Caco-2 (cell line): ENCODE results near the gene AP1S3. TPM values are rescaled to one million over a fixed set of nuclear protein-coding genes. Genes with fewer than 3 reads are reported as not detected.
A peak's percentile ranks its signal among the peaks of the same experiment; 100 is the strongest.
"Not testable (repeated sequence)": the region's sequence is repeated elsewhere in the genome, so short reads cannot be mapped to it uniquely, and the experiment has no call there.

Source experiments
- BruUV-seq: library from RNA; stranded (reverse); fragments of 400-500 nt; replicated peaks from 2 replicates; lab custom pipeline; 2021; lab: Mats Ljungman, UMichigan
- CTCF ChIA-PET: fragments of 300-600 bp; sonication (Branson Sonifier 250); formaldehyde crosslinking; loops from one replicate; lab custom pipeline; 2022; ENCODE audit warnings: antibody characterized with exemption; lab: Charles Lee
- POLR2A ChIA-PET: fragments of 300-600 bp; sonication (Branson Sonifier 250); formaldehyde crosslinking; loops from one replicate; lab custom pipeline; 2022; ENCODE audit warnings: antibody characterized with exemption; lab: Charles Lee
- DNase-seq, 2 experiments: peaks; one replicate each; pipeline versions ENCODE4 v3.0.0 to v3.0.0-alpha.2; 2020 to 2022
- H3K27me3 ChIP-seq: replicated peaks from 2 replicates; pipeline ENCODE4 v1.6.0; 2011; ENCODE audit warnings: low read length; ENCODE audit not compliant: control insufficient read depth, insufficient read depth
- H3K36me3 ChIP-seq: 2 replicates; pipeline ENCODE4 v1.5.1; 2011; ENCODE audit warnings: low read length; ENCODE audit not compliant: control insufficient read depth, insufficient read depth
- H3K4me1 ChIP-seq: fragments of 250-450 bp; sonication (Bioruptor Pico); 2 replicates; pipeline ENCODE4 v1.5.1; 2020; ENCODE audit warnings: mild to moderate bottlenecking
- H3K4me3 ChIP-seq: 2 replicates; pipeline ENCODE4 v1.5.1; 2011; ENCODE audit warnings: low read depth, mild to moderate bottlenecking, control low read depth, low read length
- H3K9me3 ChIP-seq: fragments of 250-450 bp; sonication (Bioruptor Pico); 2 replicates; pipeline ENCODE4 v1.5.1; 2020; ENCODE audit warnings: mild to moderate bottlenecking, moderate library complexity
- H3K27ac Mint-ChIP-seq: one replicate; pipeline ENCODE4 v1.8.0; 2022; ENCODE audit warnings: mixed read lengths; ENCODE audit not compliant: unreplicated experiment
- H3K27me3 Mint-ChIP-seq: one replicate; pipeline ENCODE4 v1.8.0; 2022; ENCODE audit warnings: mixed read lengths; ENCODE audit not compliant: insufficient read depth, unreplicated experiment
- H3K36me3 Mint-ChIP-seq: one replicate; pipeline ENCODE4 v1.8.0; 2022; ENCODE audit warnings: mild to moderate bottlenecking, mixed read lengths; ENCODE audit not compliant: insufficient read depth, unreplicated experiment
- H3K4me1 Mint-ChIP-seq: one replicate; pipeline ENCODE4 v1.8.0; 2022; ENCODE audit warnings: low read depth, mixed read lengths; ENCODE audit not compliant: unreplicated experiment
- H3K4me3 Mint-ChIP-seq: one replicate; pipeline ENCODE4 v1.8.0; 2022; ENCODE audit warnings: mild to moderate bottlenecking, moderate library complexity, mixed read lengths; ENCODE audit not compliant: unreplicated experiment
- H3K9me3 Mint-ChIP-seq: one replicate; pipeline ENCODE4 v1.8.0; 2022; ENCODE audit warnings: mixed read lengths; ENCODE audit not compliant: unreplicated experiment
- intact Hi-C: fragments of 100-400 bp; cut with micrococcal nuclease; formaldehyde crosslinking; loops from one replicate; pipeline ENCODE4 v1.10.0; 2022; ENCODE audit not compliant: unreplicated experiment
- total RNA-seq: library from RNA; stranded (reverse); gene quantifications from 2 replicates; pipeline ENCODE4 v1.2.3, GENCODE V29; 2022
- TF ChIP-seq, protein P1 (sequence below), 2 experiments: fragments of 200-600 bp in 1 of 2; IDR thresholded peaks; 1 replicate in 1 of 2; 2 replicates in 1 of 2; pipeline versions ENCODE4 v1.5.1 to v1.8.0; 2011 to 2022; ENCODE audit warnings: antibody characterized with exemption in 1 of 2, control low read depth in 1 of 2, inconsistent platforms in 1 of 2, low read depth in 1 of 2, low read length in 1 of 2, mild to moderate bottlenecking in 1 of 2, moderate library complexity in 1 of 2; ENCODE audit not compliant: insufficient read depth in 1 of 2, severe bottlenecking in 1 of 2, unreplicated experiment in 1 of 2

Gene AP1S3
- total RNA-seq, 1 experiment from 2014 or later, result 180 TPM

- no peaks in the 10 kb centered on the region for H3K27me3 Mint-ChIP-seq
- no peak overlapping the region for H3K4me3 Mint-ChIP-seq
- DNase-seq, result no peak
- Histone ChIP-seq H3K4me3 (no peak overlapping the region), H3K36me3 (peaks cover 12% of the 10 kb centered on the region), H3K4me1 (no peaks in the 10 kb centered on the region), H3K27me3 (no peaks in the 10 kb centered on the region), H3K9me3 (no peaks in the 10 kb centered on the region)
- peaks cover 96% of the 10 kb centered on the region for H3K36me3 Mint-ChIP-seq
- H3K4me1 Mint-ChIP-seq, result peaks cover 5% of the 10 kb centered on the region
- TF ChIP-seq, protein P1, sequence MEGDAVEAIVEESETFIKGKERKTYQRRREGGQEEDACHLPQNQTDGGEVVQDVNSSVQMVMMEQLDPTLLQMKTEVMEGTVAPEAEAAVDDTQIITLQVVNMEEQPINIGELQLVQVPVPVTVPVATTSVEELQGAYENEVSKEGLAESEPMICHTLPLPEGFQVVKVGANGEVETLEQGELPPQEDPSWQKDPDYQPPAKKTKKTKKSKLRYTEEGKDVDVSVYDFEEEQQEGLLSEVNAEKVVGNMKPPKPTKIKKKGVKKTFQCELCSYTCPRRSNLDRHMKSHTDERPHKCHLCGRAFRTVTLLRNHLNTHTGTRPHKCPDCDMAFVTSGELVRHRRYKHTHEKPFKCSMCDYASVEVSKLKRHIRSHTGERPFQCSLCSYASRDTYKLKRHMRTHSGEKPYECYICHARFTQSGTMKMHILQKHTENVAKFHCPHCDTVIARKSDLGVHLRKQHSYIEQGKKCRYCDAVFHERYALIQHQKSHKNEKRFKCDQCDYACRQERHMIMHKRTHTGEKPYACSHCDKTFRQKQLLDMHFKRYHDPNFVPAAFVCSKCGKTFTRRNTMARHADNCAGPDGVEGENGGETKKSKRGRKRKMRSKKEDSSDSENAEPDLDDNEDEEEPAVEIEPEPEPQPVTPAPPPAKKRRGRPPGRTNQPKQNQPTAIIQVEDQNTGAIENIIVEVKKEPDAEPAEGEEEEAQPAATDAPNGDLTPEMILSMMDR (IDR thresholded peaks at IDR 0.05; ENCODE audit: insufficient read depth in 1 of 2, low read depth in 1 of 2, low read length in 1 of 2, severe bottlenecking in 1 of 2, unreplicated experiment in 1 of 2), result no peak
- POLR2A ChIA-PET, result no interaction called here
- no peak overlapping the region for H3K27ac Mint-ChIP-seq
- intact Hi-C loops, result no loop called here
- BruUV-seq, result no TSS peak
- CTCF ChIA-PET, result no interaction called here
- H3K9me3 Mint-ChIP-seq, result no peaks in the 10 kb centered on the region
These were observed 43.4 kb upstream of the AP1S3 start for GRCh38 chr2:223880796-223881195.

GRCh38 chr2:223877721-223878410 lies 40.5 kb upstream of the AP1S3 start:
- POLR2A ChIA-PET, result interaction anchor here (0.9 kb wide), 1 partner anchor 118 kb away, joined by 3 read pairs; no protein-coding TSS in a partner anchor

DNA sequence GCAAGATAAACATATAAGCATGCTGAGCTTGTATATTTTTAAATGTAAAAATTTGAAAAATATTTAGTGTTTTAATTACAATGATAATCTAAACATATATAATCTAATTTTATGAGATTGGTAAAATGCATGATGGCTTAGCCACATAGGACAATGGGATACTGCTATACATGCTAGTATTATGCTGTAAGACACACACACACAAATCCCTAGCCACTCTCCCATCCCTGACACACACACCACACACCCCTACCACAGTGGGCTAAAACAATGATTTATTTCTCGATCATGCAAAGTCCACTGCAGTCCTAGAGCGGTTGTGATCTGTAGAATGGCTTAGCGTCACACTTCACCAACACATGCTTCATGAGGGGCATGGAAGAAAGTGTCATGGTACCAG lies 36.3 kb upstream of the AP1S3 start:
- H3K27me3 ChIP-seq, result no peaks in the 10 kb centered on the region
- Mint-ChIP-seq H3K4me3 (no peak overlapping the region), H3K27me3 (no peaks in the 10 kb centered on the region), H3K4me1 (peaks cover 11% of the 10 kb centered on the region), H3K9me3 (no peaks in the 10 kb centered on the region), H3K36me3 (peaks cover 87% of the 10 kb centered on the region), H3K27ac (no peak overlapping the region)
- 0 out of 2 replicates have a peak, but pooled peaks cover 3% of the 10 kb centered on the region for H3K9me3 ChIP-seq
- H3K4me1 ChIP-seq, result peaks cover 5% of the 10 kb centered on the region; the same call in 1 of the 2 replicates
- ChIA-PET CTCF (no interaction called here), POLR2A (no interaction called here)
- no peak overlapping the region for H3K4me3 ChIP-seq
- no TSS peak for BruUV-seq
- intact Hi-C loops, result no loop called here
- DNase-seq, result no peak
- TF ChIP-seq, protein P1 (IDR thresholded peaks at IDR 0.05; ENCODE audit: insufficient read depth in 1 of 2, low read depth in 1 of 2, low read length in 1 of 2, severe bottlenecking in 1 of 2, unreplicated experiment in 1 of 2), result no peak
- peaks cover 6% of the 10 kb centered on the region for H3K36me3 ChIP-seq

More at GRCh38 chr2:223877721-223878410, 40.5 kb upstream of the AP1S3 start:
- Mint-ChIP-seq H3K27me3 (no peaks in the 10 kb centered on the region), H3K4me3 (no peak overlapping the region), H3K36me3 (peaks cover 91% of the 10 kb centered on the region), H3K4me1 (peaks cover 5% of the 10 kb centered on the region), H3K9me3 (no peaks in the 10 kb centered on the region), H3K27ac (peak overlapping the region; percentile 67)
- intact Hi-C loops, result no loop called here
- Histone ChIP-seq H3K4me1 (0 out of 2 replicates have a peak, but pooled peaks cover 5% of the 10 kb centered on the region), H3K27me3 (no peaks in the 10 kb centered on the region), H3K4me3 (no peak overlapping the region), H3K9me3 (0 out of 2 replicates have a peak, but pooled peaks cover under 1% of the 10 kb centered on the region), H3K36me3 (peaks cover 18% of the 10 kb centered on the region)
- TF ChIP-seq, protein P1 (IDR thresholded peaks at IDR 0.05; ENCODE audit: insufficient read depth in 1 of 2, low read depth in 1 of 2, low read length in 1 of 2, severe bottlenecking in 1 of 2, unreplicated experiment in 1 of 2), result no peak
- TSS peak; percentile 24 for BruUV-seq
- CTCF ChIA-PET, result interaction anchor here (1.4 kb wide), 1 partner anchor 17 kb away, joined by 6 read pairs; no protein-coding TSS in a partner anchor
- no peak for DNase-seq

DNA sequence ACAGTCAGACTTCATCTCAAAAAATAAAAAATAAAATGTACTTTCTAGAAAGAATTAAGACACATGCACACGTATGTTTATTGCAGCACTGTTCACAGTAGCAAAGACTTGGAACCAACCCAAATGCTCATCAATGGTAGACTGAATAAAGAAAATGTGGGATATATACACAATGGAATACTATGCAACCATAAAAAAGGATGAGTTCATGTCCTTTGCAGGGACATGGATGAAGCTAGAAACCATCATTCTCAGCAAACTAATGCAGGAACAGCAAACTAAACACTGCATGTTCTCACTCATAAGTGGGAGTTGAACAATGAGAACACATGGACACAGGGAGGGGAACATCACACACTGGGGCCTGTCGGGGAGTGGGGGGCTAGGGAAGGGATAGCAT lies 35.4 kb upstream of the AP1S3 start:
- H3K4me1 Mint-ChIP-seq, H3K27me3 ChIP-seq, BruUV-seq, H3K9me3 ChIP-seq, CTCF ChIA-PET, H3K9me3 Mint-ChIP-seq, H3K4me1 ChIP-seq, H3K27ac Mint-ChIP-seq, H3K27me3 Mint-ChIP-seq, H3K36me3 ChIP-seq, intact Hi-C loops, H3K4me3 ChIP-seq, H3K4me3 Mint-ChIP-seq, DNase-seq, POLR2A ChIA-PET: not testable (repeated sequence)
- H3K36me3 Mint-ChIP-seq, result peaks cover 82% of the 10 kb centered on the region

- H3K27me3 ChIP-seq, intact Hi-C loops, H3K27ac Mint-ChIP-seq, H3K4me3 ChIP-seq, H3K9me3 Mint-ChIP-seq, H3K4me1 ChIP-seq, H3K4me3 Mint-ChIP-seq, H3K27me3 Mint-ChIP-seq, POLR2A ChIA-PET, DNase-seq, BruUV-seq, H3K9me3 ChIP-seq, H3K36me3 ChIP-seq: not testable (repeated sequence)
- peaks cover 75% of the 10 kb centered on the region for H3K36me3 Mint-ChIP-seq
- H3K4me1 Mint-ChIP-seq, result peaks cover 12% of the 10 kb centered on the region
- CTCF ChIA-PET, result interaction anchor here (0.8 kb wide), 1 partner anchor 10 kb away, joined by 4 read pairs; no protein-coding TSS in a partner anchor
These were observed 34.3 kb upstream of the AP1S3 start for GRCh38 chr2:223871661-223872060.
